NCI-H524 treated with DMSO at 0.1 percent for 48 hours (cell line): Measurements from ENCODE around the gene IL19.

Experiments used
- DNase-seq: peaks from one replicate; lab custom pipeline; 2025; lab: John Stamatoyannopoulos, UW

The IL19 gene

GRCh38 chr1:206863266-206863665 is 92.7 kb downstream of the IL19 start:
- no peak for DNase-seq

GRCh38 chr1:206864939-206865671 is 94.5 kb downstream of the IL19 start, which contains the start of gene IL20:
TSS of gene IL20 (plus strand) at chr1:206865623. CDS start at chr1:206865853, 230 bp downstream.
- no peak for DNase-seq

GRCh38 chr1:206866062-206866461 is 95.5 kb downstream of the IL19 start:
- DNase-seq = no peak

GRCh38 chr1:206867239-206867638 is 96.7 kb downstream of the IL19 start:
- DNase-seq = no peak

- DNase-seq = no peak
Observed at GRCh38 chr1:206867716-206868115, 97.1 kb downstream of the IL19 start.

- no peak for DNase-seq
Observed at GRCh38 chr1:206868264-206868663, 97.7 kb downstream of the IL19 start.

GRCh38 chr1:206872139-206872538 is 101.6 kb downstream of the IL19 start:
- DNase-seq = no peak

- no peak for DNase-seq
Observed at GRCh38 chr1:206873603-206874188, 103.1 kb downstream of the IL19 start.

- no peak for DNase-seq
Observed at GRCh38 chr1:206875752-206876377, 105.3 kb downstream of the IL19 start.

GRCh38 chr1:206878456-206878855 is 107.9 kb downstream of the IL19 start:
- no peak for DNase-seq

GRCh38 chr1:206880314-206880713 is 109.7 kb downstream of the IL19 start:
- no peak for DNase-seq

- DNase-seq = no peak
Observed at GRCh38 chr1:206882555-206882954, 112.0 kb downstream of the IL19 start.

GRCh38 chr1:206883160-206883559 is 112.6 kb downstream of the IL19 start:
- no peak for DNase-seq

GRCh38 chr1:206883876-206884275 is 113.3 kb downstream of the IL19 start:
- no peak for DNase-seq

- no peak for DNase-seq
Observed at GRCh38 chr1:206885341-206886060, 114.9 kb downstream of the IL19 start.

GRCh38 chr1:206886831-206887230 is 116.3 kb downstream of the IL19 start:
- no peak for DNase-seq

- no peak for DNase-seq
Observed at GRCh38 chr1:206887701-206888100, 117.1 kb downstream of the IL19 start.

- DNase-seq = no peak
Observed at GRCh38 chr1:206890125-206891060, 119.8 kb downstream of the IL19 start.

- DNase-seq = no peak
Observed at GRCh38 chr1:206891412-206891811, 120.8 kb downstream of the IL19 start.
